GM12891 (cell line): ENCODE results near the gene FIGN.

ENCODE experiments used
- POLR2A ChIP-seq: IDR thresholded peaks from 2 replicates; pipeline ENCODE4 v1.6.1; 2011; ENCODE audit warnings: low read depth, low read length, control low read depth
- POLR2AphosphoS5 ChIP-seq: IDR thresholded peaks from 2 replicates; pipeline ENCODE4 v1.6.1; 2011; ENCODE audit warnings: low read depth, low read length, control low read depth
- SPI1 ChIP-seq: IDR thresholded peaks from 2 replicates; pipeline ENCODE4 v1.6.1; 2011; ENCODE audit warnings: low read depth, low read length, control low read depth

DNA sequence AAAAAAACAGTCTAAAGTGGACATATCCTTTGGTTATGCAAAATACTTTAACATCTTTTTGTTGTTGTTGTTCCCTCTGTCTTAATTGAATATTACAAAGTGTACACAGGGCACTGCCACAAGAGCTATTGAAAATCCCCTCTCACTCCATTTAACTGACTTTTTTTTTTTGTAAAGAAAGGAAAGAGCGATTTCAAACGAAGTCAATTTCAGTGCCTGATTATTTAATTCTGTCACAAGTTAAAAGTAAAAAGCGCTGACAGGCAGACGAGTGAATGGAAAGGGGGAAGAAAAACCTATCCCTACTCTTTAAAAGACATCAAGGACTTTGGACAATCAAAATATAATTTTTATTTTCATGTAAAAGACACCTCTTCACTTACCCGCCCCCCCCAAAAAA lies 1.9 kb downstream of the FIGN start:
- TF ChIP-seq POLR2A (no peak), SPI1 (no peak), POLR2AphosphoS5 (no peak)
